SU-DHL-6 (cell line): ENCODE measurements around the gene SRSF8.

Experiments
- H2AFZ ChIP-seq: fragments of 200-600 bp; sonication (generic); 2 replicates; pipeline ENCODE4 v1.6.1; 2014; ENCODE audit warnings: low read depth, mild to moderate bottlenecking, moderate library complexity, mixed read lengths, antibody characterized with exemption, low read length; ENCODE audit not compliant: severe bottlenecking
- H3F3A ChIP-seq: fragments of 200-600 bp; shearing (Covaris generic); 2 replicates; pipeline ENCODE4 v1.6.0; 2016; ENCODE audit warnings: antibody characterized with exemption, mild to moderate bottlenecking; ENCODE audit not compliant: insufficient read depth
- H3K27ac ChIP-seq: fragments of 200-600 bp; sonication (generic); 2 replicates; pipeline ENCODE4 v1.5.1; 2016; ENCODE audit warnings: low read depth, mild to moderate bottlenecking, low read length, moderate library complexity, mixed read lengths
- H3K27me3 ChIP-seq: fragments of 200-600 bp; sonication (generic), shearing (Covaris generic); 2 replicates; pipeline ENCODE4 v1.6.0; 2014; ENCODE audit warnings: mild to moderate bottlenecking, low read length
- H3K36me3 ChIP-seq: fragments of 200-600 bp; sonication (generic); 2 replicates; pipeline ENCODE4 v1.6.1; 2014; ENCODE audit warnings: mild to moderate bottlenecking, low read length, mixed read lengths
- H3K4me2 ChIP-seq: fragments of 300-600, 200-600 bp; shearing (Covaris generic), sonication (generic); 2 replicates; pipeline ENCODE4 v1.6.0; 2014; ENCODE audit warnings: low read length, low read depth, mild to moderate bottlenecking; ENCODE audit not compliant: poor library complexity, severe bottlenecking
- H3K4me3 ChIP-seq: fragments of 200-600 bp; sonication (generic); 2 replicates; pipeline ENCODE4 v1.5.1; 2014; ENCODE audit warnings: antibody characterized with exemption, low read length, mild to moderate bottlenecking, mixed read lengths; ENCODE audit not compliant: insufficient read depth, poor library complexity, severe bottlenecking
- H3K79me2 ChIP-seq: fragments of 200-600 bp; sonication (generic); 2 replicates; pipeline ENCODE4 v1.6.1; 2014; ENCODE audit warnings: mild to moderate bottlenecking, low read length, moderate library complexity; ENCODE audit not compliant: insufficient read depth
- H3K9ac ChIP-seq: fragments of 200-600 bp; sonication (generic); 2 replicates; pipeline ENCODE4 v1.7.0; 2014; ENCODE audit warnings: mild to moderate bottlenecking, low read length
- H3K9me2 ChIP-seq: fragments of 200-600 bp; sonication (generic); replicated peaks from 2 replicates; pipeline ENCODE4 v1.6.1; 2014; ENCODE audit warnings: low read length; ENCODE audit not compliant: insufficient read depth
- H3K9me3 ChIP-seq: fragments of 200-600 bp; sonication (generic); 2 replicates; pipeline ENCODE4 v1.6.1; 2014; ENCODE audit warnings: low read length, mixed read lengths; ENCODE audit not compliant: insufficient read depth
- H4K20me1 ChIP-seq: fragments of 200-600 bp; sonication (generic); 2 replicates; pipeline ENCODE4 v1.6.1; 2014; ENCODE audit warnings: low read depth, mild to moderate bottlenecking, antibody characterized with exemption, low read length, moderate library complexity, mixed read lengths
- EZH2phosphoT487 ChIP-seq: fragments of 200-600 bp; sonication (generic), shearing (Covaris generic); conservative IDR thresholded peaks from 2 replicates; pipeline ENCODE4 v1.6.1; 2018; ENCODE audit warnings: mild to moderate bottlenecking, antibody characterized with exemption, low read length, moderate library complexity, mixed read lengths
- TF ChIP-seq, protein P1 (sequence below): fragments of 200-600 bp; sonication (generic); IDR thresholded peaks from one replicate; pipeline ENCODE4 v1.5.1; 2017; ENCODE audit warnings: antibody characterized with exemption, mild to moderate bottlenecking, low read length, moderate library complexity; ENCODE audit not compliant: insufficient read depth, poor library complexity, severe bottlenecking

Gene SRSF8

DNA sequence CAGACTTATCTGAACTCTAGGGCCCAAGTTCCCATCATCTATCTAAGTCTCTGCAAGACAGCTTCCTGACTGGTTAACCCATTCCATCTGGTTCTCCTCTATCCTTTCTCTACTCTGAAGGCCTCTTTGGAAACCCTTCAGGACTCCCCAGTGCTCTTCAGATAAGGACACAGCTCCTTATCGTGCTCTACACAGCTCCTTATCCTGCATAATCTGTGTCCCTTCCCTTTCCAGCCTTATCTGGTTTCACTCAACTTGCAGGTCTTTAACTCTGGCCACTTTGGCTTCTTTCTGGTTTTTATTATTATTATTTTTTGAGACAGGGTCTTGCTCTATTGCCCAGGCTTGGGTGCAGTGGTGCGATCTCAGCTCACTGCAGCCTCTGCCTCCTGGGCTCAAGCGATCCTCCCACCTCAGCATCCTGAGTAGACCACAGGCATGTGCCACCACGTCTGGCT lies 33.5 kb downstream of the SRSF8 start:
- Histone ChIP-seq H3K9me2 (no peaks in the 10 kb centered on the region), H3K9ac (no peak overlapping the region), H4K20me1 (no peaks in the 10 kb centered on the region), H3K9me3 (no peaks in the 10 kb centered on the region), H3F3A (no peaks in the 10 kb centered on the region), H3K27me3 (no peaks in the 10 kb centered on the region), H3K79me2 (no peaks in the 10 kb centered on the region), H3K4me2 (no peak overlapping the region), H2AFZ (no peak overlapping the region), H3K27ac (no peak overlapping the region), H3K36me3 (no peaks in the 10 kb centered on the region), H3K4me3 (no peak overlapping the region)
- TF ChIP-seq EZH2phosphoT487: no peak
- TF ChIP-seq, protein P1, sequence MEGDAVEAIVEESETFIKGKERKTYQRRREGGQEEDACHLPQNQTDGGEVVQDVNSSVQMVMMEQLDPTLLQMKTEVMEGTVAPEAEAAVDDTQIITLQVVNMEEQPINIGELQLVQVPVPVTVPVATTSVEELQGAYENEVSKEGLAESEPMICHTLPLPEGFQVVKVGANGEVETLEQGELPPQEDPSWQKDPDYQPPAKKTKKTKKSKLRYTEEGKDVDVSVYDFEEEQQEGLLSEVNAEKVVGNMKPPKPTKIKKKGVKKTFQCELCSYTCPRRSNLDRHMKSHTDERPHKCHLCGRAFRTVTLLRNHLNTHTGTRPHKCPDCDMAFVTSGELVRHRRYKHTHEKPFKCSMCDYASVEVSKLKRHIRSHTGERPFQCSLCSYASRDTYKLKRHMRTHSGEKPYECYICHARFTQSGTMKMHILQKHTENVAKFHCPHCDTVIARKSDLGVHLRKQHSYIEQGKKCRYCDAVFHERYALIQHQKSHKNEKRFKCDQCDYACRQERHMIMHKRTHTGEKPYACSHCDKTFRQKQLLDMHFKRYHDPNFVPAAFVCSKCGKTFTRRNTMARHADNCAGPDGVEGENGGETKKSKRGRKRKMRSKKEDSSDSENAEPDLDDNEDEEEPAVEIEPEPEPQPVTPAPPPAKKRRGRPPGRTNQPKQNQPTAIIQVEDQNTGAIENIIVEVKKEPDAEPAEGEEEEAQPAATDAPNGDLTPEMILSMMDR: no peak

GRCh38 chr11:95100856-95101507 lies 34.3 kb downstream of the SRSF8 start:
- Histone ChIP-seq H3K27me3 (no peaks in the 10 kb centered on the region), H3K4me2 (no peak overlapping the region), H3K9me2 (no peaks in the 10 kb centered on the region), H2AFZ (no peak overlapping the region), H3K27ac (no peak overlapping the region), H3K9me3 (no peaks in the 10 kb centered on the region), H3F3A (no peaks in the 10 kb centered on the region), H3K36me3 (no peaks in the 10 kb centered on the region), H3K4me3 (no peak overlapping the region), H4K20me1 (no peaks in the 10 kb centered on the region), H3K9ac (no peak overlapping the region), H3K79me2 (no peaks in the 10 kb centered on the region)
- TF ChIP-seq EZH2phosphoT487: no peak
- TF ChIP-seq, protein P1: no peak

- Histone ChIP-seq H2AFZ (no peak overlapping the region), H4K20me1 (no peaks in the 10 kb centered on the region), H3K79me2 (no peaks in the 10 kb centered on the region), H3F3A (no peaks in the 10 kb centered on the region), H3K27me3 (no peaks in the 10 kb centered on the region), H3K4me3 (no peak overlapping the region), H3K27ac (no peak overlapping the region), H3K4me2 (no peak overlapping the region), H3K36me3 (no peaks in the 10 kb centered on the region), H3K9me3 (no peaks in the 10 kb centered on the region), H3K9me2 (no peaks in the 10 kb centered on the region), H3K9ac (no peak overlapping the region)
- no peak for TF ChIP-seq EZH2phosphoT487
- TF ChIP-seq, protein P1: no peak
These were observed 35.2 kb downstream of the SRSF8 start for GRCh38 chr11:95101935-95102334.
